Fibroblast of skin of left quadriceps (primary cell): ENCODE measurements around the gene THSD7B.
"Not testable (repeated sequence)": the region's sequence is repeated elsewhere in the genome, so short reads cannot be mapped to it uniquely, and the experiment has no call there.

Experiments
- DNase-seq, 2 experiments: peaks; one replicate each; pipeline ENCODE4 v3.0.0-alpha.2; 2013; ENCODE audit warnings: low read depth in 2 of 2

The THSD7B gene, protein sequence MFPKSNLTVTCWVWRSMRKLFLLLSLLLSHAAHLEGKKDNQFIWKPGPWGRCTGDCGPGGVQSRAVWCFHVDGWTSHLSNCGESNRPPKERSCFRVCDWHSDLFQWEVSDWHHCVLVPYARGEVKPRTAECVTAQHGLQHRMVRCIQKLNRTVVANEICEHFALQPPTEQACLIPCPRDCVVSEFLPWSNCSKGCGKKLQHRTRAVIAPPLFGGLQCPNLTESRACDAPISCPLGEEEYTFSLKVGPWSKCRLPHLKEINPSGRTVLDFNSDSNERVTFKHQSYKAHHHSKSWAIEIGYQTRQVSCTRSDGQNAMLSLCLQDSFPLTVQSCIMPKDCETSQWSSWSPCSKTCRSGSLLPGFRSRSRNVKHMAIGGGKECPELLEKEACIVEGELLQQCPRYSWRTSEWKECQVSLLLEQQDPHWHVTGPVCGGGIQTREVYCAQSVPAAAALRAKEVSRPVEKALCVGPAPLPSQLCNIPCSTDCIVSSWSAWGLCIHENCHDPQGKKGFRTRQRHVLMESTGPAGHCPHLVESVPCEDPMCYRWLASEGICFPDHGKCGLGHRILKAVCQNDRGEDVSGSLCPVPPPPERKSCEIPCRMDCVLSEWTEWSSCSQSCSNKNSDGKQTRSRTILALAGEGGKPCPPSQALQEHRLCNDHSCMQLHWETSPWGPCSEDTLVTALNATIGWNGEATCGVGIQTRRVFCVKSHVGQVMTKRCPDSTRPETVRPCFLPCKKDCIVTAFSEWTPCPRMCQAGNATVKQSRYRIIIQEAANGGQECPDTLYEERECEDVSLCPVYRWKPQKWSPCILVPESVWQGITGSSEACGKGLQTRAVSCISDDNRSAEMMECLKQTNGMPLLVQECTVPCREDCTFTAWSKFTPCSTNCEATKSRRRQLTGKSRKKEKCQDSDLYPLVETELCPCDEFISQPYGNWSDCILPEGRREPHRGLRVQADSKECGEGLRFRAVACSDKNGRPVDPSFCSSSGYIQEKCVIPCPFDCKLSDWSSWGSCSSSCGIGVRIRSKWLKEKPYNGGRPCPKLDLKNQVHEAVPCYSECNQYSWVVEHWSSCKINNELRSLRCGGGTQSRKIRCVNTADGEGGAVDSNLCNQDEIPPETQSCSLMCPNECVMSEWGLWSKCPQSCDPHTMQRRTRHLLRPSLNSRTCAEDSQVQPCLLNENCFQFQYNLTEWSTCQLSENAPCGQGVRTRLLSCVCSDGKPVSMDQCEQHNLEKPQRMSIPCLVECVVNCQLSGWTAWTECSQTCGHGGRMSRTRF (N-terminal part only)

DNA sequence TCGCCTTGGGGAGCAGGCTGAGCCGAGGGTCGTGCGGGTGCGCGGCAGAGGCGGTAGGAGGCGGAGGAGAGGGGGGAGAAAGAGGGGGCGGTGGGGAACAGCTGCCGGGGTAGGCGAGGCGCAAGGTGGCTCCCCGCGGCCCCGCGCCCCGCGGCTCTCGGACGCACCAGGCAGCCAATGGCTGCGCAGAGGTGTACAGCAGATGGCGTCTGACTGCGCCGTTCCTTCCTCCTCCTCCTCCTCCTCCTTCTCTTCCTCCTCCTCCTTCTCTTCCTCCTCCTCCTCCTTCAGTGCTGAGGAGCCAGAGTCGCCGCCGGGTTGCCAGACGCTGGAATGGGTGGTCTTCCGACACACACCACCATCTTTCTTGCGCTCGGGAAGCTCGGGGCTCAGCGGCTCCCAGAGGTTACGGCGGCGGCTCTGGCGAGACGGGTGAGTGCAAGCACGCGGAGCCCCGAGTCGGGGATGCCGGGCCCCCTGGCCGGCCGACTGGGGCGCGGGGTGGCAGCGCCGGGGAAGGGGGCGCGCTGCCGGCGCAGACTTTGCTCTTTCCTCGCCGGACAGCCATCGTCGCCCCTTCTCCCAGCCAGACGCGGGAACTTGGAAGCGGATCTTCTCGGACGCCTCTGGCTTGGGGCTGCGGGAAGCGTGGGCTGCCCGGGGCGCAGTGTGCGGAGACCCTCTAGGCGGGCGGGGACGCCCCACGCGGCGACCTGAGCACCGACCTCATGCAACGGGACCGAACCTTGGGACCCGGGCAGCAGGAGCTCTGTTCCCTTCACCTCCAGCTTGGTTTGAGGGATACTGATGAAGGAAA, at the start of gene THSD7B:
Gene THSD7B, plus strand, starts transcription at position 290 of the 817 bp plus-strand sequence. CDS start 116,634 bp downstream, outside the sequence.
- DNase-seq, result no peak

DNA sequence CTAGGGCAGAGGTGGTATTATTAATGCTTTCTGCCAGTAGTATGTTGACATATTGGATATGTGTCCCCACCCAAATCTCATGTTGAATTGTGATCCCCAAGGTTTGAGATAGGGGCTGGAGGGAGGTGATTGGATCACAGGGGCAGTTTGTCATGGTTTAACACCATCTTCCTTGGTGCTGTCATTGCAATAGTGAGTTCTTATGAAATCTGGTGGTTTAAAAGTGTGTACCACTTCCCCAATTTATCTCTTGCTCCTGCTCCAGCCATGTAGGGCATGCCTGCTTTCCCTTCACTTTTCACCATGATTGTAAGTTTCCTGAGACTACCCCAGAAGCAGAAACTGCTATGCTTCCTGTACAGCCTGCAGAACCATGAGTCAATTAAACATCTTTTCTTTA, 47.1 kb upstream of the THSD7B start:
- DNase-seq, result no peak

DNA sequence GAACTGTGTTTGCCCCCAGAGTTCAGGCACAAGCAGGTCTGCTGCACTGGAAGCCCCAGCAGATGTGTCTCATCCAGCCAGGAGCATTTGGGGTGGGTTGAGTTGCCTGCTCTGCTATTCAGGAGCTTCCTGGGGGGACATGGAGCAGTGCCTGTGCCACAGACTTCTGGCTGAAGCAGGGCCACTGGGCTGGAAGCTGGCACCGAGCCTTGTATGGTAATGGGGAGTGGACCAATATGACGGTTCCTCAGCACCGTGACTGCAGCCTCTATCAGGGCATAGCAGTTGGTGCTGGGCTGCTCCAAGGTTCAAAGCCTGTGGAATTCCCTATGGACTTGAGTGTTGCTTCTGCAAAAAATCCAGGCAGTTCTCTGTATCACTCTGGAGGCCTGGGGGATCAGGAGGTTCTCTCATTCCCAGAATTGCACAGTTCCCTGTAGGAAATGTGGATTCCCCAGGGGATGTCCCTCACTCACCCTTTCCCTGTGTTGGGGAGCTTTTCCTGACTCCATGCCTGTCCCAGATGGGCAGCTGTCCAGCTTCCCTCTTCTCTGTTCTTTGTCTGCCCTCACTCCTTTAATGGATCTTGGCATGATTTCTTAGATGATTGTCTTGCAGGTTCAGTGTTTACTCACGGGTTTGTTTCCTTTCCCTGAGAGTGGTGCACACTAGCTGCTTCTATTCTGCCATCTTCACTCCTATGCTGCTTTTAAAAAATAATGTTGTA, 37.2 kb upstream of the THSD7B start:
- DNase-seq, result no peak

DNA sequence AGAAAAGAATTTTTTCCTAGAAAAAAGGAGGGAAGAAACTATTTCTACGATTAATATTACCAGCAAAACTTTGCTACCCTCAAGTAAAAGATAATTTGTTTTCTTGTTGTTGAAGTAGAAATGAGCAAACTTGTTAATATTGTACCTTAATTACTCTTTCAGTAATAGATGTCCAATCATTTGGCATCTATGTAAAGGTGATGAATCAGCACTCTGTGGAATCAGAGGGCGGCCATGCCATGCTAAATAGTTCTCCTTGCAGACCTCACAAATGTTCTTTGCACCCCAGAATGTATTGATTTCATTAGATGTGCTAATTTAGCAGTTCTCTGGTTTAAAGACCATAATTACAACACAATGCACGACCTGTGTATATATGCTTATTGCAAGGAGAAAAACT, 29.1 kb upstream of the THSD7B start:
- DNase-seq, result no peak

DNA sequence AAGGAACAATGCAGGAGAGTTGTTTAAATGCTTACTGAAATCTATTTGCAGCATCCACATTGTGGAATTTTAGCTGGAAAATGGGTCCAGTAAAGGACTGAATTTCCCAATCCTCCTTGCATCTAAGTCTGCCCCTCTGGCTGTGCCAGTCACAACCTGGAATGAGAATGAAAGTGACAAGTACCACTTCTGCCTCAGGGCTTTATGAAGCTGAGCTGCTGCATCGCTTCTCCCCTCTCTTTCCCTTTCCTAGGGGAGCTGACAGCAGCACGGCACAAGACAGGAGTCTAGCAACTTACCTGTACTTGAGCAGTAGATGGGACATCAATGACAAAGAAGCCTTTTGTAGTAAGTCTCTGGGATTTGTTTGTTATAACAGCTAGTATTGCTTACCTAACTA, 27.3 kb upstream of the THSD7B start:
- no peak for DNase-seq

DNA sequence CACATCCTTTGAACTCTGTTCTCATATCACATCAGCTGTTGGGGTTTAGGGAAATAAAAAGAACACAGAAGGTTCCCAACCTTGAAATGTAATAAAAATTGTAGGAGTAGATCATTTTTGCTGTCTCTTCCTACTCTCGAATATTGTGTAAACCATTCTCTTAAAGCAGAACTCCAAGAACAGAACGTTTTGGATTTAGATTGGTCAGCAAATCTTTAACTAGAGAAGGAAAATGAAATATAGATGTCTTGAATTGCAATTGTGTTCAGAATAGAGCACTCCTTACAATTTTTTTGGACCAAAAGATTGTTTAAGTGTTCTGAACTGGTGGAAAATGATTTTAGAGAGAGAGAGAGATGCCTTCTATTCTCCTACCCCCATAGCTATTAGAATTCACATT, 23.9 kb upstream of the THSD7B start:
- no peak for DNase-seq

DNA sequence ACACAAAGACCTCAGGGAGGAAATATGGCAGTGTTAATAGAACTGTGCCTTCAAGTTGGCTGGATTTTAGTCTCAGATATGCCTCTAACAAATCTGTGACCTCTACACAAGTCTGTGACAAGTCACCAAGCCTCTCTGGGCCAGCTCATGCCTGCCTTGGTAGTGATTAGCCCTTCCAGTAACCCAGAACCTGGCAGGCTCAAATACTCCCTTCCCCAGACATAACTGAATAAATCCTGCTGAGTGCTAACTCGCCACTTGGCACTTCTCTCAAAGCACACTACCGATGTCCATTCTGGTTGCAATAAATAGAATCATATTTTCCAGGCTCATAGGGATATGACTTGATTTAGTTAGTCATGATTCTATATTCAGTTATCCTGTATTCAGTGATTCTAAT, 15.3 kb upstream of the THSD7B start:
- no peak for DNase-seq

DNA sequence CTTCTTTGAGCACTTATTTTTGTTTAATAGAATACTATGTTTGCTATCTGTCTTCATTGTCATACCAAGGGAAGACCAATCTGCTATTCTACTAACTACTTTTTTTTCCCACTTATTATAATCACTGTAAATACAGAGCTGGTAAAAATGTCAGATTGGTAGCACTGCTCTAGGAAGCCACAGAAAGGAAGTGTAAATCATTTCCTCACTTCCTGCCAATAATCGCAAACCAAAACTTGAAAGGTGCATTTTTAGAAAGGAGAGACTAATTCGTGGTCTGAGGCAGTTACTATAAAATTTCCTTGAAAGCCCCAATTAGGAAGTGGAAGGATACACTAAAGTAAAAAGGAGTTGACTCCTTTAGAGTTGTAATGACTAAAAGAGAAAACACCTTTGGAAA, 13.9 kb upstream of the THSD7B start:
- DNase-seq, result no peak

DNA sequence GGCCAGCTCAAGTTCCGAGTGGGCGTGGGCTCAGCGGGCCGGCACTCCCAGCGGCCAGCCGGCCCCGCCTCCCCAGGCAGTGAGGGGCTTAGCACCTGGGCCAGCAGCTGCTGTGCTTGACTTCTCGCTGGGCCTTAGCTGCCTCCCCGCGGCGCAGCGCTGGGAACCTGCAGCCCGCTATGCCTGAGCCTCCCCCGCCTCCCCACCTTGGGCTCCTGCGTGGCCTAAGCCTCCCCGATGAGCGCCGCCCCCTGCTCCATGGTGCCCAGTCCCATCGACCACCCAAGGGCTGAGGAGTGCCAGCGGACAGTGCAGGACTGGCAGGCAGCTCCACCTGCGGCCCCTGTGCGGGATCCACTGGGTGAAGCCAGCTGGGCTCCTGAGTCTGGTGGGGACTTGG, 6.8 kb upstream of the THSD7B start:
- DNase-seq, result not testable (repeated sequence)

DNA sequence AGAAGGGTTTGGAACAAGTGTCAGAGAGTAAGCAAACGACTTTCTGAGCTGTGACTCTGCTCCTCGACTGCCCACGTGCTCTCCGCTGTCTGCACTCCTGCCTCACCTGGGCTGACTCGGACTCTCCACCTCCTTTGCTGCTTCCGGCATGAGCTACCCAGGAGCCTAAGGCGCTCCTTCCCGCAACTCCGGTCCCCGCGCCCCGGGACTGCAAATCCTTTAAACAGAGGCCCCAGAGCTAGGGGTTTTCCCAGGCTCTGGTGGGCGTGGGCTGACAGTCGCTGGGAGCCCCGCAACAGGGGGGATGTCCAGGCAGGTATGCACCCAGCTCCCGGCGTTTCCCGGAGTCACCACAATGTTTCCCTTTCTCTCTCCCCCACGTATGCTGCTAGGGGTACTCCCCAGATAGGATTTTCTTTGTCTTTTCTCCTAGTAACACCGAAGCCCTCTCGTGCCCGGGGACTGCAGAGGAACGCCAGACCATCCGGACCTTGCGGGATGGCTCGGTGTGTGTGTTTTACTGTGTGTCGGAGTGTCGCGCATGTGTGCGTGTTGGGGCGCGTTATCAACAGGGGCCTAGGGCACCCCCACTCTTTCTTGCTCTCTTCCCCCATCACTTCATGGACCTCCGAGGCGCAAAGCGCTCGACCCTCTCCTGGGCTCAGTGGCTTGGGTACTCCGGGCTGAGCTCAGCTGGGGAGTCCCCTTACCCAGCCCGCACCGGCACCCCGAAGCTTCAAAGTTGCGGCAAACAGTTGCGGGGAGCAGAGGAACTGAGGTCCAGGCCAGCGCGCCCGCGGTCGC, 691 bp upstream of the THSD7B start:
- DNase-seq, result no peak

DNA sequence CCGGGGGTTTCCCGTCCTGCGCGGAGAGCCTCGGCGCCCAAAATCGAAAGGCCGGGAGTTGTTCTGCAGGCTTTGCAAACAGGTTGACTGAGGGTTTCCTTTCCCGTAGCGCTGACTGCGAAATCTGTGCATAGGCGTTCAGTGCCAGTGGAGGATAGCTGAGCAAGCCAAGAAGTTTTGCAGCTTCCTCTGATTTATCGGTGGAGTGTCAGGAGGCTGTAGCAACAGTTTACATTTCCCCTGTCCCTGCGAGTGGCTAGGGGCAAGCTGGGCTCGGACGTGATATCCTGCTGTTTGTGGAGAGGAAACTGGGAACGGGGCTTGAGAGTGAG, 694 bp downstream of the THSD7B start:
- no peak for DNase-seq

DNA sequence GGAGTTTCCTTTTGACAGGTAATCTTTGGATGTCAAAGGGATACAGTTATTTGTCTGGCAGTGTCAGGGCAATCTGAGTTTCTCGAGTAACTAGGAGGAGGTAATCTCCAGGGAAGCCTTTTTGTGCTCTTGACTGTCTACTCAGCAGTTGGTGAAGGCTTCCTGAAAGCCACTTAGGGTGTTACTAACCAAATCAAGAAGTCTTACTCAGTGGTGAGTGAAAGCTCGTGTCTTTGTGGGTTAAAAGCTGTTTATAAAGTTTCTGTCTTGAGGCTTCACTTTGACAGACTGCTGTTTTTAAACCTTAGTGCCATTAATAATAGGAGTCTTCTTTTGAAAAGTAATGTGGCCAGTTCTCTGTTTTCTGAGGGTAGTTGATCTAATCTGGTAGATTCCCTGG, 1.7 kb downstream of the THSD7B start:
- DNase-seq, result no peak

DNA sequence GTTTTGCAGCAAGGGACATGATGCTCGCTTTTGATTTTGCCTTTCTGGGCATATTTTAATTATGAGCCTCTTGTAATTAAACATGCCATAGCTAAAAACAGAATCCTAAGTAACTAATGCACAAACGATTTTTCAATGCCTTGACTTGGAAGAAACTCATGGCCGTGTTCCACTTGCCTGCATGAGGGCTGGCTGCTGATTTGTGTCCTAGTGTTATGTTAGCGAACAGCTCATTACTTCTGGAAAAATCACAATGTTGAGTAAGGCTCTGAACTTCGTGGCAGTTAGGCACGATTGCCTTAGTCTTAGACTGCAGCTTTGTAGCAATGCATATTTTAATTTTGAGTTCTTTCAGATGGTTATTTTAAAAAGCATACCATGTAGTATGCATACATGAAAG, 4.5 kb downstream of the THSD7B start:
- no peak for DNase-seq

DNA sequence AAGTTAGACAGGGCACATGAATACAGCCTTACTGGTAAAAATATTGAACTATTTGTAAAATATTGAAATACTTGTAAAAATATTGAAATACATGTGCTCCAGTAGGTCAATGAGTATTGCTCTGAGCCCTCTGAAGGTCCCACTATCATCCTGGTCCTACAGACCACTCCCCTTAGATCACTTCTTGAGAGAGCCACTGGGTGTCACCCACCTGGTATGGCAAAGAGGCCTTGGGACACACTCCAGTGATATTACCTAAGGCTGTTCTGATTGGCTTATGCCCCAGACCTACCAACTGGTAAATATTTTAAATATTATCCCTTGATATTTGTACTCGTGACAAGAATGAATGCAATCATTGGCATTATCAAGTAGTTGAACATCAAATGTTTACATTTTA, 5.0 kb downstream of the THSD7B start:
- no peak for DNase-seq

DNA sequence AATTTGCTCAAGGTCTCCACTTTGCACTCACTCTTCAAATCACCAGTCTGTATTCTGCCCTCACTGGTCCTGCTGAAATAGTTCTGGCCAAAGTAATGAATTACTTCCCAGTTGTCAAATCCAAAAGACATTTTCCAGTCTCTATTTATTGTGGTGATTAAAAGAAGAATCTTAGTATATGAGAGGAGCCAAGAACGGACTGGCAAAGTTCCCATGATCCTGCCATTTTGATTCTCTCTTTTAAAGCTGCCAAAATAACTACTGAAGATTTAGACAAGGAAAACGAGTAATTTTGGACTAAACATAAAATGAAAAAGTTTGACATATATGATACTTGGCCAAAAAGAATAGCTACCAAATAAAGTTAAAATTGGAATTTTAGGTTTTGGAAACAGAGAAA, 12.0 kb downstream of the THSD7B start:
- DNase-seq, result no peak

DNA sequence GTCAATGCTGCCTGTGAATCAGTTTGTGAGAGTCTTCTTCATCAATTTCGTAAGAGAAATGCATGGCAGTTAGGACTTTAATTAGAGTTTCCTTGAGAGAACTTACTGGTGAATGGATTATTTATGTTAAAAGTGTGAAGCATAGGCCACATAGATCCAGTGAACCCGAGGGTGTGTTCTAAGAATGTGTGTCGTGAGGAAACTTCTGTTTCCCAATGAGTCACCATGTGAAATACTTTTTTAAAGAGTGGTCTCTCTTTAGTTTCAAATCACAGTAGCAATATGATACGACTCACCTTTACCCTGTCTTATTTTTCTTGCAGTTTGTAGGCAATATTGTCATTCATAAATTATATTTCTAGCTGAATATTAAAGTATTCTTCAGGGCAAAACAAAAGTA, 18.5 kb downstream of the THSD7B start:
- no peak for DNase-seq

DNA sequence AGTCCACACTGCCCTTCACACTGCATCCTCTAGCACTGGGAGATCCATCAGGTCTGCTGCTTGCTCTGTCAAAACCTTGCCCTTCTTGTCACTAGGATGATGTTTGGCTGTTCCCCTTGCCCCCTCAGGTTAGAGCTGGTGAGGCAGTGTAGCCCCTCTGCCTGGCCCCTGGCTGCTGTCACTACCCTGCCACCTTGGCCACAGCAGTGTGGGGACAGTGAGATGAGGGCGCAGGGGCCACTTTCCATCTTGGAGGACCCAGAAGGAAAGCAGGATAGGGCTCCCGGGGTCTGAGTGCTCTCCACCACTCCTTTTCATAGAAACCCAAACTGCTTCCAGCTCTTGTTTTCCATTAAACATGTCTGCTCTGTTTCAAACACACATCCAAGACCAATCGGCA, 19.9 kb downstream of the THSD7B start:
- DNase-seq, result no peak

DNA sequence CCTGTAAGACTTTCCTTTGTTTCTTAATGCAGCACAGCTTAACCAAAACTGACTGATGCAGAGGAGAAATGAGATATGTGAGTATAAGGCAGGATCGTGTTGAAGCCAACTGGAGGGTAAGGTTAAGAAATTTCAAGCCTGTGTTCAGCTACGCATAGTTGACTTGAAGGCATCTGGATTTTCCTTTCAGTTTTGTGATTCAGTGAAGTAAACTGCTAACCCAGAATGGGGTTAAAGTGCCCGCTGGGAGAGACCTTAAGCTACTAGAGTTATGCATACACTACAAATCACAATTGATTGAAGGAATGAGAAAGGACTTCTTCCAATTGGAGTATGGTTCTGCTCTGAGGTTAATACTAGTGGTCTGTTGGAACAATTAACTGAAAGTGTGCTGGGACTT, 22.6 kb downstream of the THSD7B start:
- no peak for DNase-seq

DNA sequence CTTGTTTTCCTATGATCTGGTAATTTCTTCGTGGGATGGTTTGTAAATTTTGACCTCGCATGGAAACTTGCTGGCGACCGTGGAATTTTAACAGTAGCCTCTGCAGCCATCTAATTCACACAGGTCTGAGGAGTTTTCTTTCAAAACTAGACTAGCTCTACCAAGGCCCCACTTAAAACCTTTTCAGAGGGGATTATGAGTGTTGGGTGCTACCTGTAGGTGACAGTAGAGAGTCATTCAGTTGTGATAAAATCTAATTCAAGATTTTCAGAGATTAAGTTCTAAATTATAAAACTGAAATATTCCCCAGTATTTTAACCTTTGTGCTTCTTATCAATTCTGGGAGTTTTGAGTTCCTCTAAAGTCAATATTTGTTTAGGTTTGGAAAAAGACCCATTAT, 31.0 kb downstream of the THSD7B start:
- no peak for DNase-seq

DNA sequence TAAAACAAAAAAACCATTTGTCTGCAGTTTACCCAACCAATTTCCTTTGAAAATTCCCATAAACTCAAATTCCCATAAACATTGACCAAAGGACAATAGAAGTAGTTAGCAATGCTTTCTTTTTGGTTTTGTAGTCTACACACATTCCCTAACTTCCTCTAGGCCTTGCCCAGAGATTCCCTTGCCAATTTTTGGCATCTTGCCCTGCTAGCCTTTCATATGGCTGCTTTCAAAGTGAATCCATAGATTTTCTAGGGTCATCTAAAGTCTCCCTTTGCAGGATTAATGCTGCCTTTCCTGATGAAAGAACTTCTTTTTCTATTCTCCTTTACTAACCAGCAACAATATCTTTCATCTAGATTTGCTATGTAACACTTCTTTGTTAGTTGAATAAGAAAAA, 33.4 kb downstream of the THSD7B start:
- DNase-seq, result no peak
